Coronary artery (tissue), 2 donors: Measurements from ENCODE around the gene ALG12.

Experiments used
- DNase-seq: peaks from one replicate; pipeline ENCODE4 v3.0.0-alpha.2; 2017; ENCODE audit warnings: low spot score
- H3K27ac ChIP-seq, 2 donors: fragments of 200-600 bp; sonication (generic); one replicate each; pipeline ENCODE4 v1.5.1; 2016 to 2019
- H3K4me3 ChIP-seq: fragments of 200-600 bp; sonication (generic); 2 replicates; pipeline ENCODE4 v1.5.1; 2016; ENCODE audit warnings: mild to moderate bottlenecking, moderate library complexity
- CTCF ChIP-seq: fragments of 200-600 bp; sonication (generic); IDR thresholded peaks from one replicate; pipeline ENCODE4 v1.5.1; 2019; ENCODE audit warnings: antibody characterized with exemption

ALG12 gene

GRCh38 chr22:49920859-49921258 lies 2.6 kb upstream of the ALG12 start:
- no peak overlapping the region for H3K4me3 ChIP-seq
- TF ChIP-seq CTCF = no peak
- no peak for DNase-seq
- H3K27ac ChIP-seq = no peak overlapping the region

- TF ChIP-seq CTCF = no peak
- no peak for DNase-seq
- Histone ChIP-seq H3K4me3 (peak overlapping the region; percentile 97), H3K27ac (peak overlapping the region; percentile 54 to 95)
Observed at GRCh38 chr22:49918911-49919881, 958 bp upstream of the ALG12 start.

GRCh38 chr22:49916831-49917230 lies 1.4 kb downstream of the ALG12 start:
- peak overlapping the region; percentile 97 for H3K4me3 ChIP-seq
- DNase-seq = no peak
- TF ChIP-seq CTCF = no peak
- no peak overlapping the region for H3K27ac ChIP-seq

GRCh38 chr22:49915610-49916009 lies 2.6 kb downstream of the ALG12 start:
- Histone ChIP-seq H3K4me3 (no peak overlapping the region), H3K27ac (no peak overlapping the region)
- TF ChIP-seq CTCF = no peak
- DNase-seq = no peak

- Histone ChIP-seq H3K27ac (no peak overlapping the region), H3K4me3 (no peak overlapping the region)
- no peak for DNase-seq
- TF ChIP-seq CTCF = no peak
Observed at GRCh38 chr22:49914256-49914655, 4.0 kb downstream of the ALG12 start.

- Histone ChIP-seq H3K4me3 (no peak overlapping the region), H3K27ac (no peak overlapping the region)
- no peak for DNase-seq
- TF ChIP-seq CTCF = no peak
Observed at GRCh38 chr22:49913446-49913845, 4.8 kb downstream of the ALG12 start.

GRCh38 chr22:49913026-49913425 lies 5.2 kb downstream of the ALG12 start:
- no peak for TF ChIP-seq CTCF
- no peak overlapping the region for H3K27ac ChIP-seq
- no peak overlapping the region for H3K4me3 ChIP-seq
- no peak for DNase-seq
